Upper lobe of right lung (tissue), 1 donor: Measurements from ENCODE around the gene ASTN2. TPM values are rescaled to one million over a fixed set of nuclear protein-coding genes. Genes with fewer than 3 reads are reported as not detected.

Experiments
- ATAC-seq: fragments of 200-7000 bp; cut with Tn5 transposase; one replicate; pipeline ENCODE4 v1.9.1; 2020; ENCODE audit warnings: mild to moderate bottlenecking, moderate library complexity
- DNase-seq: peaks from one replicate; pipeline ENCODE4 v3.0.0-alpha.2; 2020
- H3K27ac ChIP-seq: fragments of 200-600 bp; one replicate; pipeline ENCODE4 v1.8.0; 2022
- H3K27me3 ChIP-seq: fragments of 200-600 bp; one replicate; pipeline ENCODE4 v1.8.0; 2022; ENCODE audit warnings: mild to moderate bottlenecking
- H3K36me3 ChIP-seq: fragments of 200-600 bp; one replicate; pipeline ENCODE4 v1.8.0; 2022
- H3K4me1 ChIP-seq: fragments of 200-600 bp; one replicate; pipeline ENCODE4 v1.8.0; 2022
- H3K4me3 ChIP-seq: fragments of 200-600 bp; one replicate; pipeline ENCODE4 v1.8.0; 2022; ENCODE audit warnings: mild to moderate bottlenecking
- H3K9me3 ChIP-seq: fragments of 200-600 bp; one replicate; pipeline ENCODE4 v1.8.0; 2022
- intact Hi-C: fragments of 100-400 bp; cut with DNase I; formaldehyde crosslinking; loops from one replicate; pipeline ENCODE4 v1.11.0; 2022
- total RNA-seq: library from RNA; stranded (reverse); fragmentation: NEBNext Ultra II Directional; extraction: Animal tissue kit (Norgen Biotek cat#: 25700); gene quantifications from one replicate; pipeline ENCODE4 v1.2.1, GENCODE V29; 2021
- TF ChIP-seq, protein P1 (sequence below): fragments of 200-600 bp; IDR thresholded peaks from one replicate; pipeline ENCODE4 v1.8.0; 2022; ENCODE audit warnings: antibody characterized with exemption
- donor health status: DM: no; HTN: yes; CAD: no; lungs with severe emphysema.

ASTN2 gene
- total RNA-seq, 1 donor from 2014 or later = 3.8 TPM

GRCh38 chr9:117018966-117019617, 395.8 kb downstream of the ASTN2 start:
- H3K9me3 ChIP-seq = no peaks in the 10 kb centered on the region
- H3K4me1 ChIP-seq = no peaks in the 10 kb centered on the region
- DNase-seq (no peak), ATAC-seq (no peak)
- H3K27ac ChIP-seq = no peak overlapping the region
- intact Hi-C loops = no loop called here
- no peak overlapping the region for H3K4me3 ChIP-seq
- TF ChIP-seq, protein P1, sequence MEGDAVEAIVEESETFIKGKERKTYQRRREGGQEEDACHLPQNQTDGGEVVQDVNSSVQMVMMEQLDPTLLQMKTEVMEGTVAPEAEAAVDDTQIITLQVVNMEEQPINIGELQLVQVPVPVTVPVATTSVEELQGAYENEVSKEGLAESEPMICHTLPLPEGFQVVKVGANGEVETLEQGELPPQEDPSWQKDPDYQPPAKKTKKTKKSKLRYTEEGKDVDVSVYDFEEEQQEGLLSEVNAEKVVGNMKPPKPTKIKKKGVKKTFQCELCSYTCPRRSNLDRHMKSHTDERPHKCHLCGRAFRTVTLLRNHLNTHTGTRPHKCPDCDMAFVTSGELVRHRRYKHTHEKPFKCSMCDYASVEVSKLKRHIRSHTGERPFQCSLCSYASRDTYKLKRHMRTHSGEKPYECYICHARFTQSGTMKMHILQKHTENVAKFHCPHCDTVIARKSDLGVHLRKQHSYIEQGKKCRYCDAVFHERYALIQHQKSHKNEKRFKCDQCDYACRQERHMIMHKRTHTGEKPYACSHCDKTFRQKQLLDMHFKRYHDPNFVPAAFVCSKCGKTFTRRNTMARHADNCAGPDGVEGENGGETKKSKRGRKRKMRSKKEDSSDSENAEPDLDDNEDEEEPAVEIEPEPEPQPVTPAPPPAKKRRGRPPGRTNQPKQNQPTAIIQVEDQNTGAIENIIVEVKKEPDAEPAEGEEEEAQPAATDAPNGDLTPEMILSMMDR = no peak
- no peaks in the 10 kb centered on the region for H3K36me3 ChIP-seq
- no peaks in the 10 kb centered on the region for H3K27me3 ChIP-seq

GRCh38 chr9:117017414-117017985, 397.4 kb downstream of the ASTN2 start:
- TF ChIP-seq, protein P1 = no peak
- H3K9me3 ChIP-seq = no peaks in the 10 kb centered on the region
- H3K4me1 ChIP-seq = no peaks in the 10 kb centered on the region
- H3K27ac ChIP-seq = no peak overlapping the region
- intact Hi-C loops = no loop called here
- no peak for ATAC-seq
- H3K36me3 ChIP-seq = no peaks in the 10 kb centered on the region
- no peaks in the 10 kb centered on the region for H3K27me3 ChIP-seq
- DNase-seq = no peak
- H3K4me3 ChIP-seq = no peak overlapping the region

DNA sequence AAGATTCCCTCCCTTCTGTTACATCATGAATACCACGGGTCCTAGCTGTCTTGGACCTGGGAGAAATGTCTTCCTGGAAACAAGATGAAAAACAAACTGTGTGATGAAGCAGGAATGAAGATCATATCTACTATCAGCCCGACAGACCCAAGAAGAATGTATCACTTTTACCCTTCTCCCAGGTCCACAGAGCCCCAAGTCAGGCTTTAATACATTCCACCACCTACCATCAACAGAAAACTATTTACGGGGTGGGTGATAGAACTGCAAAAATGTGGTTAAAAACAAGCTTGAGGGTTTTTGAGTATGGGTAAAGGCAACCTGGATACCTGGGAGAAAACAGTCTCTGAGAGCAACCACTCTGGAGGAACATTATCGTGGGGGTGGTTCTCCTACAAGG, 400.8 kb downstream of the ASTN2 start:
- H3K9me3 ChIP-seq = no peaks in the 10 kb centered on the region
- H3K4me3 ChIP-seq = no peak overlapping the region
- ATAC-seq (no peak), DNase-seq (no peak)
- no peaks in the 10 kb centered on the region for H3K36me3 ChIP-seq
- no peaks in the 10 kb centered on the region for H3K4me1 ChIP-seq
- H3K27ac ChIP-seq = no peak overlapping the region
- TF ChIP-seq, protein P1 = no peak
- intact Hi-C loops = no loop called here
- H3K27me3 ChIP-seq = no peaks in the 10 kb centered on the region

DNA sequence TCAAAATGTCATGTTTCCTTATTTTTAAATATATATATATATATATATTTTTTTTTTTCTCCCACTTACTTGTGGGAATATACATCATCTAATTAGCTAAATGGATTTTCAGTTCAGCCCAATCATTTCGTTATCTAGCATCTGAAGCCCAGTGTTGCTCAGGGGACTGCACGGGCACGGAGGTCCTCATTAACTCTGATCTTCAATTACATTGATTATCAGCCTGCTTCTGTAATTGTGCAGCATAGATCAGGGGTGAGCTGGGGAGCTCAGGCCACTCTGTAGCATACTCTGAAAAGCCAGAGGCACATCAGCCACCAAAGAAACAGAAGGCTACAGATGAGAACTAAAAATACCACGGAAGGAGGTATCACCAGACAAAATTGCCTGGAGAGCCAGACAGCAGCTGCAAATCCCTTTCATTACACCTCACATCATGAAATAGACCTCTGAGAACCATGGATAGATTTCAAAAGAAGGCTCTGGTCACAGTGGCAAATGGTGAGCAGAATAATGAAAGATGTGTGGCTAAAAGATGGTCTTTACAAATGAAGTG, 401.3 kb downstream of the ASTN2 start:
- DNase-seq (no peak), ATAC-seq (no peak)
- TF ChIP-seq, protein P1 = no peak
- no peaks in the 10 kb centered on the region for H3K4me1 ChIP-seq
- no peak overlapping the region for H3K4me3 ChIP-seq
- no peak overlapping the region for H3K27ac ChIP-seq
- no peaks in the 10 kb centered on the region for H3K9me3 ChIP-seq
- H3K36me3 ChIP-seq = no peaks in the 10 kb centered on the region
- H3K27me3 ChIP-seq = no peaks in the 10 kb centered on the region
- intact Hi-C loops = no loop called here

- no peak for DNase-seq
- TF ChIP-seq, protein P1 = no peak
Measured at GRCh38 chr9:117010061-117010460, 404.8 kb downstream of the ASTN2 start.

More at GRCh38 chr9:117010061-117010460, 404.8 kb downstream of the ASTN2 start:
- Histone ChIP-seq H3K4me1 (no peaks in the 10 kb centered on the region), H3K4me3 (no peak overlapping the region), H3K36me3 (no peaks in the 10 kb centered on the region), H3K27me3 (no peaks in the 10 kb centered on the region), H3K9me3 (no peaks in the 10 kb centered on the region), H3K27ac (no peak overlapping the region)
- intact Hi-C loops = no loop called here
- no peak for ATAC-seq
